Activated CD4-positive, alpha-beta memory T cell treated with anti-CD3 and anti-CD28 coated beads, Interleukin-2, amount 10 ng/mL, durations not matched to agents 7 days and 5 days (primary cell): ENCODE measurements around the gene RIPOR3. TPM values are rescaled to one million over a fixed set of nuclear protein-coding genes. Genes with fewer than 3 reads are reported as not detected.

Experiments used
- CTCF ChIA-PET: fragments of 350-600 bp; sonication (Branson Sonifier 250); formaldehyde crosslinking; loops from one replicate; lab custom pipeline; 2021; ENCODE audit warnings: antibody characterized with exemption, inconsistent platforms; lab: Charles Lee
- POLR2A ChIA-PET: fragments of 350-600 bp; sonication (Branson Sonifier 250); formaldehyde crosslinking; loops from one replicate; lab custom pipeline; 2021; ENCODE audit warnings: antibody characterized with exemption; lab: Charles Lee
- DNase-seq: peaks from one replicate; pipeline ENCODE4 v3.0.0-alpha.2; 2020
- H3K27ac Mint-ChIP-seq: one replicate; pipeline ENCODE4 v1.8.0; 2021; ENCODE audit warnings: mild to moderate bottlenecking, mixed read lengths
- H3K27me3 Mint-ChIP-seq: one replicate; pipeline ENCODE4 v1.8.0; 2021; ENCODE audit warnings: mixed read lengths
- H3K36me3 Mint-ChIP-seq: one replicate; pipeline ENCODE4 v1.8.0; 2021; ENCODE audit warnings: low read depth, mixed read lengths
- H3K4me1 Mint-ChIP-seq: one replicate; pipeline ENCODE4 v1.8.0; 2021; ENCODE audit warnings: mixed read lengths
- H3K4me3 Mint-ChIP-seq: one replicate; pipeline ENCODE4 v1.8.0; 2021; ENCODE audit warnings: mild to moderate bottlenecking, mixed read lengths
- H3K9me3 Mint-ChIP-seq: one replicate; pipeline ENCODE4 v1.8.0; 2021; ENCODE audit warnings: mixed read lengths
- total RNA-seq, 2 experiments: library from RNA; stranded (reverse); gene quantifications; one replicate each; pipeline ENCODE4 v1.2.3, GENCODE V29; 2021

The RIPOR3 gene
- total RNA-seq, 2 experiments from 2014 or later = not detected

DNA sequence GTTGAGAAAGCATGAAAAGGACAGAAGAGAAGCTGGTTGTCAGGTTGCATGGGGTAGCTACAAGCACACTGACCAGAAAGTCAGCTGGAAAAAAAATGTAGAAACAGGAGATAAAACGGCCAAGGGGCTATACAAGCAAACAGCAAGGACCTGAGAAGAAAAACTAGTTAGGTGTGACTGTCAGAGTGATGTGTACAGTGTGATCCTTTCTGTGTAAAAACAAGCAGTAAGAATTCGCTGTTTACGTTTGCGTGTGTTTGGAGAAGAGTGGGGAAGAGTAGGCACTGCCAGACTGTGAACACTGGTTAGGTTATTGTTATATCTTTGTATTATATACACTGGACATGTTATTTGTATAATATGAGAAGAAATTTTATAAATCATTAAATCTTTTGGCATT is 153.1 kb downstream of the RIPOR3 start:
- Mint-ChIP-seq H3K27me3 (no peaks in the 10 kb centered on the region), H3K36me3 (peaks cover 35% of the 10 kb centered on the region), H3K27ac (no peak overlapping the region), H3K4me3 (no peak overlapping the region), H3K4me1 (peaks cover 56% of the 10 kb centered on the region), H3K9me3 (no peaks in the 10 kb centered on the region)
- ChIA-PET POLR2A (interaction anchor here (0.9 to 1.3 kb wide), 5 partner anchors 15 to 28 kb away, joined by 3 to 4 read pairs (median 3); partner anchors contain the start of gene PTPN1), CTCF (interaction anchor here (1.8 kb wide), 1 partner anchor 27 kb away, joined by 4 read pairs; no protein-coding TSS in a partner anchor)
- no peak for DNase-seq

DNA sequence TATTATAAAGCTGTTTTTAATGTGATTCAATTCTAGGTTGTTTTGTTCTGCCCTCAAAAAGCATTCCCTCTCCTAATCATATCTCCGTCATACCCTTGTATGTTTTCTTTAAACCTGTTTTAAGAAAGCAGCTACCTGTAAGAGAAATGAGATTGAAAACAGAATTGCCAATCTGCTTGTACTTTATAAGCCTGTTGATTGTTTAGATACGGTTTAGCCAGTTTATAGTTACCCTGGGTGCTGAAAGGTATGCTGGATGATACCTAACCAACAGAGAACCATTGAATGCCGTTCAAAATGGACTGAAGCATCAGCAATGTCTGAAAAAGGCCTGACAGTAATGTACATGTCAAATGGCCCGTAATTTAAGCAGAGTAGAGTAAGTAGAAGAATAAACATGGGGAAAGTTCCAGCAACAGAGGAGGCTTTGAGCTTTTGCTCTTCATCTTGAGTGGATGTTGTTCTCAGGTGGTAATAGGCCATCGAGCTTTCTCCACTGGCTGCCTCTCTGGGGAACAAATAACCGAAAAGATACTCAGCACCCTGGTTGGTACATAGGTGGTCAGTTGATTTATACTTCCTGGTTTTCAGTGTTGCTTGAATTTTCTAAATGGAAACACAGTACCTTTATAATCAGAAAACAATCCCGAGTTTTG is 153.7 kb downstream of the RIPOR3 start:
- no peak overlapping the region for H3K27ac Mint-ChIP-seq
- no peaks in the 10 kb centered on the region for H3K27me3 Mint-ChIP-seq
- POLR2A ChIA-PET = interaction anchor here (0.9 to 1.3 kb wide), 3 partner anchors 8 to 26 kb away, joined by 3 to 4 read pairs (median 3); no protein-coding TSS in a partner anchor
- no peak overlapping the region for H3K4me3 Mint-ChIP-seq
- H3K36me3 Mint-ChIP-seq = peaks cover 33% of the 10 kb centered on the region
- CTCF ChIA-PET = interaction anchor here (1.0 to 1.8 kb wide), 2 partner anchors 26 to 31 kb away, joined by 3 to 4 read pairs; no protein-coding TSS in a partner anchor
- peaks cover 53% of the 10 kb centered on the region for H3K4me1 Mint-ChIP-seq
- no peaks in the 10 kb centered on the region for H3K9me3 Mint-ChIP-seq
- no peak for DNase-seq

DNA sequence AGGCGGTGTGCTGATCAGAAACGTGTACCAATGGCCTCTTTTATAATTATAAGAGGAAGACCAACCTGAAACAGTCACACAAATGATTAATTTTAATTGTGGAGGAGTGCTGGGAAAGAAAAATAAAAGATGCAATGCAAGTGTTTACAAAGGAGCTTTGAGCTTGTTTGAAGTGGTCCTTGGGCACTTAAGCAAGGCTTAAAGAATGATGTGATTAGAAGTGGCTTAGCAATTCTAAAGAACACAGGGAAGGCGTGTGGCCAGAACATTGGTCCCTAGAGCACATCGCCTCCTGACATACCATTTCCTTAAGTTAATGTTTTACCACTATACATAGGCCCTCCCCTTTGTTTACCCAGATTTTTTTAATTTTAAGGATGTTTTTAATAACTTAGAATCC is 155.0 kb downstream of the RIPOR3 start:
- Mint-ChIP-seq H3K27ac (no peak overlapping the region), H3K4me1 (peaks cover 48% of the 10 kb centered on the region), H3K27me3 (no peaks in the 10 kb centered on the region), H3K9me3 (no peaks in the 10 kb centered on the region), H3K36me3 (peaks cover 27% of the 10 kb centered on the region), H3K4me3 (no peak overlapping the region)
- ChIA-PET POLR2A (no interaction called here), CTCF (interaction anchor here (0.7 kb wide), 1 partner anchor 83 kb away, joined by 3 read pairs; no protein-coding TSS in a partner anchor)
- no peak for DNase-seq

Other genes with a start within 250 kb of the RIPOR3 start
- 10 to 100 TPM; 79.6 to 80.5 TPM for gene PTPN1, start 181.2 kb downstream of the RIPOR3 start, total RNA-seq
- gene PARD6B, start 40.0 kb upstream of the RIPOR3 start, total RNA-seq = 1 to 10 TPM; 4.3 to 6.2 TPM
- gene BCAS4, start 103.5 kb upstream of the RIPOR3 start, total RNA-seq = 1 to 10 TPM; 6.3 to 6.6 TPM
- 10 to 100 TPM; 58.8 to 63.3 TPM for gene ADNP, start 239.9 kb upstream of the RIPOR3 start, total RNA-seq